Breast epithelium (tissue), 3 donors: ENCODE measurements around the gene CDYL.

Experiments
- POLR2A ChIP-seq: fragments of 450-650 bp; IDR thresholded peaks from one replicate; pipeline ENCODE4 v1.6.1; 2016; ENCODE audit warnings: antibody characterized with exemption, mild to moderate bottlenecking, moderate library complexity
- TF ChIP-seq, protein P1 (sequence below), 3 donors: fragments of 450-650 bp; IDR thresholded peaks; one replicate each; pipeline ENCODE4 v1.5.1; 2016 to 2017; ENCODE audit warnings: antibody characterized with exemption in 3 of 3, mild to moderate bottlenecking in 3 of 3, moderate library complexity in 3 of 3

DNA sequence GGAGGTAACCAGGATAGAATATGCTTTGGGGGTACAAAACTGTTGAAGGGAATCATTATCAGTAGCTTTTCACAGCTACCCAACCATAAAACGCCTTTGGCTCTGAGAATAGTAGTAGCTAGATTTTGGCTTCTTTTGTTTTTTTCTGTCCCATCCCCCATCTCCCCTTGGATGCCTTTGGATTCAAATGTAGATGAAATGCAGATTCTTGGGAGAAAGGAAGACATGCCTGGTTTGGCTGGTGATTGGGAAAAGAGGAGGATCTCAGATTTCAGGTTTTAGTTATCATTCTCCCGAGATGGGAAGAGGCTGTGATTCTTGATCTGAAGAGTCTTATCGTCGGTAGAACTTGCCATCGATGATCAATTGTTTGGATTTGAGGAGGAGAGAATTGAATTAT lies 3.5 kb upstream of the CDYL start:
- TF ChIP-seq, protein P1, sequence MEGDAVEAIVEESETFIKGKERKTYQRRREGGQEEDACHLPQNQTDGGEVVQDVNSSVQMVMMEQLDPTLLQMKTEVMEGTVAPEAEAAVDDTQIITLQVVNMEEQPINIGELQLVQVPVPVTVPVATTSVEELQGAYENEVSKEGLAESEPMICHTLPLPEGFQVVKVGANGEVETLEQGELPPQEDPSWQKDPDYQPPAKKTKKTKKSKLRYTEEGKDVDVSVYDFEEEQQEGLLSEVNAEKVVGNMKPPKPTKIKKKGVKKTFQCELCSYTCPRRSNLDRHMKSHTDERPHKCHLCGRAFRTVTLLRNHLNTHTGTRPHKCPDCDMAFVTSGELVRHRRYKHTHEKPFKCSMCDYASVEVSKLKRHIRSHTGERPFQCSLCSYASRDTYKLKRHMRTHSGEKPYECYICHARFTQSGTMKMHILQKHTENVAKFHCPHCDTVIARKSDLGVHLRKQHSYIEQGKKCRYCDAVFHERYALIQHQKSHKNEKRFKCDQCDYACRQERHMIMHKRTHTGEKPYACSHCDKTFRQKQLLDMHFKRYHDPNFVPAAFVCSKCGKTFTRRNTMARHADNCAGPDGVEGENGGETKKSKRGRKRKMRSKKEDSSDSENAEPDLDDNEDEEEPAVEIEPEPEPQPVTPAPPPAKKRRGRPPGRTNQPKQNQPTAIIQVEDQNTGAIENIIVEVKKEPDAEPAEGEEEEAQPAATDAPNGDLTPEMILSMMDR (IDR thresholded peaks at IDR 0.05), result no peak
- TF ChIP-seq POLR2A, result no peak
